ENCODE measurements around the gene ADH4. TPM values are rescaled to one million over a fixed set of nuclear protein-coding genes. Genes with fewer than 3 reads are reported as not detected.
"Not testable (repeated sequence)": the region's sequence is repeated elsewhere in the genome, so short reads cannot be mapped to it uniquely, and the experiment has no call there.

Gene ADH4
- total RNA-seq = 1 to 10 TPM in 2 of 4 donors, not detected in 2; 1.9 to 6.2 TPM

- intact Hi-C loops (cut with DNase I) = no loop called here
- WGBS, 2 donors = 52 to 60% methylated on average over 2 of the region's 2 CpGs
- TF ChIP-seq CTCF (IDR thresholded peaks at IDR 0.05) (no peak), POLR2A (IDR thresholded peaks at IDR 0.05) (no peak)
- H3K27me3 ChIP-seq = no peaks in the 10 kb centered on the region
- H3K27ac ChIP-seq = peak within 1 kb of the TSS in 1 of 4 donors; percentile 39
- no peaks in the 10 kb centered on the region for H3K4me1 ChIP-seq
- DNase-seq = no peak
- H3K9me3 ChIP-seq = no peaks in the 10 kb centered on the region
- no peak within 1 kb of the TSS for H3K4me3 ChIP-seq
- H3K36me3 ChIP-seq = no peaks in the 10 kb centered on the region
Measured at GRCh38 chr4:99144070-99144469, at the start of gene ADH4. TSS of gene ADH4 (minus strand) at chr4:99144297. CDS start at chr4:99144222, 75 bp downstream.

- H3K27ac ChIP-seq = no peak overlapping the region
- H3K27me3 ChIP-seq = no peaks in the 10 kb centered on the region
- H3K4me1 ChIP-seq = no peaks in the 10 kb centered on the region
- H3K9me3 ChIP-seq = no peaks in the 10 kb centered on the region
- no peak overlapping the region for H3K4me3 ChIP-seq
- DNase-seq = no peak
- 53 to 68% methylated on average over 5 of the region's 5 CpGs for WGBS, 2 donors
- no peak for TF ChIP-seq POLR2A (IDR thresholded peaks at IDR 0.05)
- no peak for TF ChIP-seq CTCF (IDR thresholded peaks at IDR 0.05)
- intact Hi-C loops (cut with DNase I) = no loop called here
- H3K36me3 ChIP-seq = no peaks in the 10 kb centered on the region
Measured at GRCh38 chr4:99190336-99190735, 46.2 kb upstream of the ADH4 start.

GRCh38 chr4:99189900-99190299, 45.8 kb upstream of the ADH4 start:
- H3K36me3 ChIP-seq; H3K27ac ChIP-seq; H3K27me3 ChIP-seq; H3K4me3 ChIP-seq; intact Hi-C loops (cut with DNase I); DNase-seq; H3K4me1 ChIP-seq; H3K9me3 ChIP-seq: not testable (repeated sequence)
- 85% methylated on average over 3 of the region's 3 CpGs for WGBS, 2 donors

- Histone ChIP-seq H3K27me3 (no peaks in the 10 kb centered on the region), H3K4me3 (no peak overlapping the region), H3K36me3 (no peaks in the 10 kb centered on the region), H3K27ac (no peak overlapping the region), H3K9me3 (no peaks in the 10 kb centered on the region), H3K4me1 (no peaks in the 10 kb centered on the region)
- 92 to 93% methylated on average over 1 of the region's 1 CpG for WGBS, 2 donors
- no peak for DNase-seq
- TF ChIP-seq POLR2A (IDR thresholded peaks at IDR 0.05) = no peak
- intact Hi-C loops (cut with DNase I) = no loop called here
Measured at GRCh38 chr4:99186029-99186428, 41.9 kb upstream of the ADH4 start.

GRCh38 chr4:99185581-99185980, 41.5 kb upstream of the ADH4 start:
- intact Hi-C loops (cut with DNase I) = no loop called here
- Histone ChIP-seq H3K4me1 (no peaks in the 10 kb centered on the region), H3K4me3 (no peak overlapping the region), H3K36me3 (no peaks in the 10 kb centered on the region), H3K27ac (no peak overlapping the region), H3K27me3 (no peaks in the 10 kb centered on the region), H3K9me3 (no peaks in the 10 kb centered on the region)
- no peak for DNase-seq
- 83 to 91% methylated on average over 2 of the region's 2 CpGs for WGBS, 2 donors
- no peak for TF ChIP-seq POLR2A (IDR thresholded peaks at IDR 0.05)
- no peak for TF ChIP-seq CTCF (IDR thresholded peaks at IDR 0.05)

- H3K9me3 ChIP-seq = peaks cover 0 to 9% (median 0%) of the 10 kb centered on the region in 3 donors
- peaks cover 0 to 6% (median 0%) of the 10 kb centered on the region in 3 donors for H3K4me1 ChIP-seq
- TF ChIP-seq CTCF (IDR thresholded peaks at IDR 0.05) (no peak), POLR2A (IDR thresholded peaks at IDR 0.05) (no peak)
- H3K36me3 ChIP-seq = peaks cover 0 to 5% (median 0%) of the 10 kb centered on the region in 3 donors
- 38 to 59% methylated on average over 2 of the region's 2 CpGs for WGBS, 2 donors
- H3K27ac ChIP-seq = peak overlapping the region in 1 of 4 donors; percentile 63
- H3K4me3 ChIP-seq = no peak overlapping the region
- intact Hi-C loops (cut with DNase I) = no loop called here
- no peaks in the 10 kb centered on the region for H3K27me3 ChIP-seq
- no peak for DNase-seq
Measured at GRCh38 chr4:99180382-99181070, 36.4 kb upstream of the ADH4 start.

All from esophagus squamous epithelium (tissue), 5 donors.